ENCODE measurements around the gene DAZAP1. TPM values are rescaled to one million over a fixed set of nuclear protein-coding genes. Genes with fewer than 3 reads are reported as not detected.

DAZAP1 gene
- total and polyA plus RNA-seq, 8 donors: 21.4 to 124 (median 51.5) TPM

- H3K36me3 ChIP-seq: peaks cover 60 to 71% (median 71%) of the 10 kb centered on the region in 4 donors
- H3K27me3 ChIP-seq: no peaks in the 10 kb centered on the region
- TF ChIP-seq EP300 (IDR thresholded peaks at IDR 0.05) (no peak), POLR2A (IDR thresholded peaks at IDR 0.05) (no peak), CTCF (IDR thresholded peaks at IDR 0.05) (no peak), POLR2AphosphoS5 (IDR thresholded peaks at IDR 0.05) (no peak)
- intact Hi-C loops (cut with DNase I; ENCODE audit: low total_unique reads): no loop called here
- DNase-seq: no peak
- WGBS, 5 donors: 91 to 96% (median 95%) methylated on average over 13 to 17 of the region's 17 CpGs
- H3K4me3 ChIP-seq: no peak overlapping the region
- H3K27ac ChIP-seq: no peak overlapping the region
- H3K4me1 ChIP-seq: peaks cover 14 to 28% (median 20%) of the 10 kb centered on the region in 4 donors
- no peaks in the 10 kb centered on the region for H3K9me3 ChIP-seq
These were observed 26.6 kb downstream of the DAZAP1 start for GRCh38 chr19:1434040-1434366.

GRCh38 chr19:1434577-1435060 lies 27.2 kb downstream of the DAZAP1 start:
- Histone ChIP-seq H3K27ac (no peak overlapping the region), H3K9me3 (no peaks in the 10 kb centered on the region), H3K36me3 (peaks cover 55 to 69% (median 67%) of the 10 kb centered on the region in 4 donors), H3K27me3 (no peaks in the 10 kb centered on the region), H3K4me1 (peaks cover 13 to 28% (median 21%) of the 10 kb centered on the region in 4 donors), H3K4me3 (no peak overlapping the region)
- TF ChIP-seq POLR2A (IDR thresholded peaks at IDR 0.05): no peak
- no peak for TF ChIP-seq EP300 (IDR thresholded peaks at IDR 0.05)
- no peak for TF ChIP-seq CTCF (IDR thresholded peaks at IDR 0.05)
- TF ChIP-seq POLR2AphosphoS5 (IDR thresholded peaks at IDR 0.05): no peak
- intact Hi-C loops (cut with DNase I; ENCODE audit: low total_unique reads): no loop called here
- 88 to 89% (median 88%) methylated on average over 29 to 39 of the region's 39 CpGs for whole genome bisulfite sequencing, 5 donors
- DNase-seq: no peak

GRCh38 chr19:1435378-1435989 lies 28.1 kb downstream of the DAZAP1 start:
- DNase-seq: no peak
- no peaks in the 10 kb centered on the region for H3K27me3 ChIP-seq
- H3K9me3 ChIP-seq: no peaks in the 10 kb centered on the region
- TF ChIP-seq EP300 (IDR thresholded peaks at IDR 0.05): no peak
- no peak for TF ChIP-seq CTCF (IDR thresholded peaks at IDR 0.05)
- TF ChIP-seq POLR2A (IDR thresholded peaks at IDR 0.05): no peak
- TF ChIP-seq POLR2AphosphoS5 (IDR thresholded peaks at IDR 0.05): no peak
- peaks cover 14 to 28% (median 22%) of the 10 kb centered on the region in 4 donors for H3K4me1 ChIP-seq
- no peak overlapping the region for H3K4me3 ChIP-seq
- intact Hi-C loops (cut with DNase I; ENCODE audit: low total_unique reads): no loop called here
- no peak overlapping the region for H3K27ac ChIP-seq
- 71 to 83% (median 79%) methylated on average over 21 of the region's 21 CpGs for WGBS, 5 donors
- peaks cover 57 to 69% (median 67%) of the 10 kb centered on the region in 4 donors for H3K36me3 ChIP-seq

GRCh38 chr19:1437609-1438008 lies 30.2 kb downstream of the DAZAP1 start:
- DNase-seq: no peak
- Histone ChIP-seq H3K4me1 (peaks cover 18 to 37% (median 25%) of the 10 kb centered on the region in 4 donors), H3K27ac (peak overlapping the region in 3 of 5 donors; percentile 86 to 90 (median 89)), H3K4me3 (peak overlapping the region in 2 of 4 donors; percentile 84), H3K36me3 (peaks cover 59 to 69% (median 67%) of the 10 kb centered on the region in 4 donors), H3K27me3 (no peaks in the 10 kb centered on the region), H3K9me3 (no peaks in the 10 kb centered on the region)
- TF ChIP-seq CTCF (IDR thresholded peaks at IDR 0.05): no peak
- no peak for TF ChIP-seq POLR2A (IDR thresholded peaks at IDR 0.05)
- TF ChIP-seq EP300 (IDR thresholded peaks at IDR 0.05): no peak
- no peak for TF ChIP-seq POLR2AphosphoS5 (IDR thresholded peaks at IDR 0.05)
- intact Hi-C loops (cut with DNase I; ENCODE audit: low total_unique reads): no loop called here
- WGBS, 5 donors: 38 to 61% (median 50%) methylated on average over 8 of the region's 8 CpGs
